Adrenal gland (tissue), 12 donors: Measurements from ENCODE around the gene DEFB128. TPM values are rescaled to one million over a fixed set of nuclear protein-coding genes. Genes with fewer than 3 reads are reported as not detected.

ENCODE experiments used
- DNase-seq, 7 donors: peaks; one replicate each; pipeline ENCODE4 v3.0.0-alpha.2; 2019 to 2020
- H3K27ac ChIP-seq, 5 donors: fragments of 200-600 bp; sonication (generic) in 4 of 5; 1 replicate in 3 of 5; 2 replicates in 2 of 5; pipeline versions ENCODE4 v1.5.1 to v1.8.0; 2016 to 2020; ENCODE audit warnings: mild to moderate bottlenecking in 1 of 5
- H3K27me3 ChIP-seq: fragments of 200-600 bp; 2 replicates; pipeline ENCODE4 v1.8.0; 2021
- H3K36me3 ChIP-seq, 2 donors: fragments of 200-600 bp; replicated peaks in 1 of 2; 1 replicate in 1 of 2; 2 replicates in 1 of 2; pipeline versions ENCODE4 v1.5.1 to v1.8.0; 2018 to 2022
- H3K4me1 ChIP-seq, 2 donors: fragments of 200-600 bp; replicated peaks in 1 of 2; 1 replicate in 1 of 2; 2 replicates in 1 of 2; pipeline versions ENCODE4 v1.5.1 to v1.8.0; 2018 to 2021
- H3K4me3 ChIP-seq, 4 donors: fragments of 200-600 bp; sonication (generic) in 3 of 4; one replicate each; pipeline ENCODE4 v1.5.1; 2016 to 2018
- H3K9me3 ChIP-seq, 3 donors: fragments of 200-600 bp; sonication (generic) in 1 of 3; replicated peaks in 1 of 3; 1 replicate in 2 of 3; 2 replicates in 1 of 3; pipeline versions ENCODE4 v1.5.1 to v1.8.0; 2016 to 2021
- POLR2A ChIP-seq, 2 donors: fragments of 450-650 bp; IDR thresholded peaks; one replicate each; pipeline ENCODE4 v1.6.1; 2017; ENCODE audit warnings: antibody characterized with exemption in 2 of 2, mild to moderate bottlenecking in 2 of 2, moderate library complexity in 1 of 2
- WGBS, 4 donors: extraction: QIAGEN DNeasy Blood & Tissue Kit in 2 of 4; methylation state at CpG; one replicate each; pipeline versions ENCODE4 v1.1.5 to v1.1.7; 2013 to 2017; 5-methylcytosine and 5-hydroxymethylcytosine counted together
- intact Hi-C, 2 donors: fragments of 100-400 bp; cut with DNase I; formaldehyde crosslinking; loops; one replicate each; pipeline versions ENCODE4 v1.14.1 to v1.15.0; 2022 to 2023
- polyA plus RNA-seq, 3 donors: library from polyadenylated mRNA; stranded (reverse); fragments of 200-250 nt in 2 of 3; fragments of 350-450 nt in 1 of 3; fragmentation: Illumina TruSeq in 1 of 3; extraction: RNeasy Lipid Tissue Mini Kit (QIAGEN cat#74804) in 1 of 3; gene quantifications; one replicate each; pipeline ENCODE4 v1.2.3, GENCODE V29; 2013 to 2014
- total RNA-seq, 9 donors: library from RNA; depleted of rRNA in 4 of 9; stranded (reverse); fragments of >200 nt in 4 of 9; fragments of 120-200 nt in 1 of 9; fragmentation: NEBNext Ultra II Directional in 1 of 9; extraction: Animal tissue kit (Norgen Biotek cat#: 25700) in 1 of 9; gene quantifications; one replicate each; pipeline versions ENCODE4 v1.1.0 to v1.2.4, GENCODE V29; 2013 to 2023
- TF ChIP-seq, protein P1 (sequence below), 6 experiments: fragments of 450-650 bp in 4 of 6; fragments of 200-600 bp in 2 of 6; sonication (generic) in 1 of 6; IDR thresholded peaks; 1 replicate in 5 of 6; 2 replicates in 1 of 6; pipeline versions ENCODE4 v1.5.1 to v1.8.0; 2016 to 2021; ENCODE audit warnings: antibody characterized with exemption in 6 of 6, mild to moderate bottlenecking in 2 of 6, moderate library complexity in 1 of 6
- donor health status: healthy with polysubstance abuse.
- donor health status: Bipolar disorder and iron deficiency.
- donor health status: DM: yes; HTN: yes; CAD: no.
- donor health status: DM: no; HTN: no; CAD: no.
- donor health status: DM: no; HTN: no; CAD: no.
- donor health status: DM: yes; HTN: yes; CAD: no.

DEFB128 gene
- total and polyA plus RNA-seq, 12 donors, result not detected

DNA sequence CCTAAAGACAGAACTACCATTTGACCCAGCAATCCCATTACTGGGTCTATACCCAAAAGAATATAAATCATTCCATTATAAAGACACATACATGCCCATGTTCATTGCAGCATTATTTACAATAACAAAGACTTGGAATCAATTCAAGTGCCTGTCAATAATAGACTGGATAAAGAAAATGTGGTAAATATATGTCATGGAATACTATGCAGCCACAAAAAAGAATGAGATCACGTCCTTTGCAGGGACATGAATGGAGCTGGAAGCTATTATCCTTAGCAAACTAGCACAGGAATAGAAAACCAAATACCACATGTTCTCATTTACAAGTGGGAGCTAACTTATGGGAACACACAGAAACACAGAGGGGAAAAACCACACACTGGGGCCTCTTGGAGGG, 8.7 kb upstream of the DEFB128 start:
- Histone ChIP-seq H3K27ac (no peak overlapping the region), H3K4me3 (no peak overlapping the region), H3K9me3 (no peaks in the 10 kb centered on the region), H3K36me3 (no peaks in the 10 kb centered on the region), H3K27me3 (no peaks in the 10 kb centered on the region), H3K4me1 (no peaks in the 10 kb centered on the region)
- DNase-seq, result no peak
- intact Hi-C loops, result no loop called here
- WGBS, 4 donors, result 80 to 96% (median 85%) methylated on average over 1 of the region's 1 CpG
- no peak for TF ChIP-seq POLR2A (IDR thresholded peaks at IDR 0.05)
- TF ChIP-seq, protein P1, sequence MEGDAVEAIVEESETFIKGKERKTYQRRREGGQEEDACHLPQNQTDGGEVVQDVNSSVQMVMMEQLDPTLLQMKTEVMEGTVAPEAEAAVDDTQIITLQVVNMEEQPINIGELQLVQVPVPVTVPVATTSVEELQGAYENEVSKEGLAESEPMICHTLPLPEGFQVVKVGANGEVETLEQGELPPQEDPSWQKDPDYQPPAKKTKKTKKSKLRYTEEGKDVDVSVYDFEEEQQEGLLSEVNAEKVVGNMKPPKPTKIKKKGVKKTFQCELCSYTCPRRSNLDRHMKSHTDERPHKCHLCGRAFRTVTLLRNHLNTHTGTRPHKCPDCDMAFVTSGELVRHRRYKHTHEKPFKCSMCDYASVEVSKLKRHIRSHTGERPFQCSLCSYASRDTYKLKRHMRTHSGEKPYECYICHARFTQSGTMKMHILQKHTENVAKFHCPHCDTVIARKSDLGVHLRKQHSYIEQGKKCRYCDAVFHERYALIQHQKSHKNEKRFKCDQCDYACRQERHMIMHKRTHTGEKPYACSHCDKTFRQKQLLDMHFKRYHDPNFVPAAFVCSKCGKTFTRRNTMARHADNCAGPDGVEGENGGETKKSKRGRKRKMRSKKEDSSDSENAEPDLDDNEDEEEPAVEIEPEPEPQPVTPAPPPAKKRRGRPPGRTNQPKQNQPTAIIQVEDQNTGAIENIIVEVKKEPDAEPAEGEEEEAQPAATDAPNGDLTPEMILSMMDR (IDR thresholded peaks at IDR 0.05), result no peak

DNA sequence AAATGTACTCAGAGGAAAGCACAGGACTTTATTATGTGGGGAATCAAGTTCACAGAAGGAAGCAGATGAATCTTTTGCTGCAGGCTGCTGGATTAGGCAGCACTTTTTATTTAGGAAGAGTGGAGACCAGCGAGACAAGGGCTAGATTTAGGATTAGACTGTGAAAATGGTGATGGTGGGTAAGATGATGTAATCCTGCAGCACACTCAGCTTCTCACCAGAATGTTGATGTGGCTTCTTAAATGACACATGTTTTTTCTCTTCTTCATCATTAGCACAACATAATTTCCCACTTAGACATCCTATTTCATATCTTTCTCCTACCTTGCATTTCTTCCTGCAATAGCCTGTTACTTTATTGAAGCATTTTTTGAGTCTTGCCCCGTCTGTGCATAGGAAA, 1.8 kb downstream of the DEFB128 start:
- WGBS, 4 donors, result 54 to 63% (median 57%) methylated on average over 2 of the region's 2 CpGs
- Histone ChIP-seq H3K27ac (no peak overlapping the region), H3K9me3 (no peaks in the 10 kb centered on the region), H3K4me1 (no peaks in the 10 kb centered on the region), H3K36me3 (no peaks in the 10 kb centered on the region), H3K27me3 (peaks cover 6% of the 10 kb centered on the region), H3K4me3 (no peak overlapping the region)
- no peak for DNase-seq
- intact Hi-C loops, result no loop called here
- no peak for TF ChIP-seq POLR2A (IDR thresholded peaks at IDR 0.05)
- TF ChIP-seq, protein P1 (IDR thresholded peaks at IDR 0.05), result no peak

DNA sequence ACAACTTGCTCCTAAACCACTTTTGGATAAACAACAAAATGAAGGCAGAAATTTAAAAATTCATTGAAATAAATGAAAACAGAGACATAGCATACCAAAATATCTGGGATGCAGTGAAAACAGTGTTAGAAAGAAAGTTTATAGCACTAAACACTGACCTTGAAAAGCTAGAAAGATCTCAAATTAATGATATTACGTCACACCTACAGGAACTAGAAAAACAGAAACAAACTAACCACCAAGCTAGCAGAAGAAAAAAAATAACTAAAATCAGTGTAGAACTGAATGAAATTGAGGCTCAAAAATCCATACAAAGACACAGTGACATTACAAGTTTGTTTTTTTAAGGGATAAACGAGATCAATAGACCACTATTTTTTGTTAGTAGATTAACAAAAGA, 5.2 kb downstream of the DEFB128 start:
- intact Hi-C loops, result no loop called here
- Histone ChIP-seq H3K4me1 (no peaks in the 10 kb centered on the region), H3K36me3 (no peaks in the 10 kb centered on the region), H3K27me3 (peaks cover 22% of the 10 kb centered on the region), H3K4me3 (no peak overlapping the region), H3K27ac (no peak overlapping the region), H3K9me3 (no peaks in the 10 kb centered on the region)
- TF ChIP-seq, protein P1 (IDR thresholded peaks at IDR 0.05), result no peak
- TF ChIP-seq POLR2A (IDR thresholded peaks at IDR 0.05), result no peak
- WGBS, 4 donors, result 41 to 56% (median 52%) methylated on average over 2 of the region's 2 CpGs
- DNase-seq, result no peak

DNA sequence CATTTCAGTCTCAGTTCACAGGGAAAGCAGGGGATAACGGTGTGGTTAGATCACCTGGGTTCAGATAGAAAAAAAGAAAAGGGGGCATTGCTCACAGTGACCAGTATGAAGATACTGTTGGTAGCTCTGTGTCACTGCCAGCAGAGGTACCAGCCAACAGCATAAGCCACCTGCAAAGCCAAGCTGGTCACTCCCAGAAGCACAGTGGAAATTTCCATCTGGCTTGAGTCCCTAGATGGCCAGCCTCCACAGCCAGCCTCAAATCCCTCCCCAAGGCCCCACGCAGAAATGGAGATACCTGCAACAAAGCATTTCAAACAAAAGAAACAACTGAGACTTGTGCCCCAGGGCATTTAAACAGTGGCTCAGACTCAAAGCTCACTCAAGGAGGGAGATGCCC, 20.6 kb downstream of the DEFB128 start:
- Histone ChIP-seq H3K4me3 (no peak overlapping the region), H3K27ac (no peak overlapping the region), H3K9me3 (no peaks in the 10 kb centered on the region), H3K27me3 (no peaks in the 10 kb centered on the region), H3K4me1 (no peaks in the 10 kb centered on the region), H3K36me3 (no peaks in the 10 kb centered on the region)
- 72 to 94% (median 80%) methylated on average over 1 to 2 of the region's 2 CpGs for WGBS, 4 donors
- TF ChIP-seq POLR2A (IDR thresholded peaks at IDR 0.05), result no peak
- TF ChIP-seq, protein P1 (IDR thresholded peaks at IDR 0.05), result no peak
- DNase-seq, result no peak
- intact Hi-C loops, result no loop called here
